ENCODE results near the gene ZFX. TPM values are rescaled to one million over a fixed set of nuclear protein-coding genes. Genes with fewer than 3 reads are reported as not detected.
"Not testable (repeated sequence)": the region's sequence is repeated elsewhere in the genome, so short reads cannot be mapped to it uniquely, and the experiment has no call there.

Gene ZFX
- total and polyA plus RNA-seq, 11 donors = 6.4 to 70.5 (median 41.4) TPM

GRCh38 chrX:24151513-24151912 is 2.0 kb downstream of the ZFX start:
- ATAC-seq = no peak
- intact Hi-C loops (cut with DNase I) = loop anchor here in 3 of 10 donors (5.0 to 10.0 kb wide), 3 partner anchors 53 to 97 kb away; partner anchors contain the start of gene EIF2S3 (in 1 of the 3)
- Histone ChIP-seq H3K4me1 (peaks cover 0 to 79% (median 57%) of the 10 kb centered on the region in 12 donors), H3K4me3 (peak overlapping the region; percentile 55 to 97 (median 78)), H3K27ac (peak overlapping the region in 10 of 12 donors; percentile 94 to 99 (median 98)), H3K9me3 (no peaks in the 10 kb centered on the region), H3K27me3 (no peaks in the 10 kb centered on the region), H3K36me3 (peaks cover 0 to 18% (median 0%) of the 10 kb centered on the region in 9 donors)
- 37 to 61% (median 52%) methylated on average over 8 of the region's 8 CpGs for WGBS, 4 donors
- DNase-seq = no peak
- TF ChIP-seq CTCF (IDR thresholded peaks at IDR 0.05) = no peak

- H3K4me1 ChIP-seq = peaks cover 0 to 71% (median 49%) of the 10 kb centered on the region in 12 donors
- no peaks in the 10 kb centered on the region for H3K27me3 ChIP-seq
- H3K9me3 ChIP-seq = no peaks in the 10 kb centered on the region
- ATAC-seq (no peak), DNase-seq (no peak)
- WGBS, 4 donors = 2 to 31% (median 12%) methylated on average over 4 of the region's 4 CpGs
- H3K4me3 ChIP-seq = peak overlapping the region in 3 of 12 donors; percentile 21 to 24 (median 22)
- TF ChIP-seq POLR2A (IDR thresholded peaks at IDR 0.05) = no peak
- TF ChIP-seq CTCF (IDR thresholded peaks at IDR 0.05) = no peak
- H3K27ac ChIP-seq = peak overlapping the region in 6 of 12 donors; percentile 1 to 60 (median 13)
- intact Hi-C loops (cut with DNase I) = loop anchor here in 3 of 10 donors (5.0 to 10.0 kb wide), 3 partner anchors 52 to 98 kb away; partner anchors contain the start of gene EIF2S3 (in 1 of the 3)
- peaks cover 0 to 24% (median 0%) of the 10 kb centered on the region in 9 donors for H3K36me3 ChIP-seq
Observed at GRCh38 chrX:24153178-24153795, 3.8 kb downstream of the ZFX start.

- Histone ChIP-seq H3K36me3 (peaks cover 0 to 24% (median 0%) of the 10 kb centered on the region in 9 donors), H3K27me3 (no peaks in the 10 kb centered on the region), H3K4me3 (peak overlapping the region in 2 of 12 donors; percentile 21 to 24), H3K4me1 (peaks cover 0 to 69% (median 47%) of the 10 kb centered on the region in 12 donors), H3K9me3 (no peaks in the 10 kb centered on the region), H3K27ac (peak overlapping the region in 5 of 12 donors; percentile 1 to 60 (median 15))
- WGBS, 4 donors = 15 to 31% (median 26%) methylated on average over 2 of the region's 2 CpGs
- TF ChIP-seq POLR2A (IDR thresholded peaks at IDR 0.05) (no peak), CTCF (IDR thresholded peaks at IDR 0.05) (no peak)
- intact Hi-C loops (cut with DNase I) = loop anchor here in 3 of 10 donors (5.0 to 10.0 kb wide), 3 partner anchors 51 to 99 kb away; partner anchors contain the start of gene EIF2S3 (in 1 of the 3)
- DNase-seq = no peak
- no peak for ATAC-seq
Observed at GRCh38 chrX:24153796-24154189, 4.3 kb downstream of the ZFX start.

GRCh38 chrX:24154490-24155034 is 5.0 kb downstream of the ZFX start:
- no peaks in the 10 kb centered on the region for H3K9me3 ChIP-seq
- no peak for ATAC-seq
- 34 to 55% (median 48%) methylated on average over 8 of the region's 8 CpGs for WGBS, 4 donors
- peak overlapping the region in 5 of 12 donors; percentile 1 to 60 (median 15) for H3K27ac ChIP-seq
- no peaks in the 10 kb centered on the region for H3K27me3 ChIP-seq
- DNase-seq = no peak
- intact Hi-C loops (cut with DNase I) = loop anchor here in 3 of 10 donors (5.0 to 10.0 kb wide), 3 partner anchors 50 to 100 kb away; partner anchors contain the start of gene EIF2S3 (in 1 of the 3)
- H3K36me3 ChIP-seq = peaks cover 0 to 28% (median 0%) of the 10 kb centered on the region in 9 donors
- H3K4me3 ChIP-seq = peak overlapping the region in 1 of 12 donors; percentile 8
- peaks cover 0 to 76% (median 47%) of the 10 kb centered on the region in 12 donors for H3K4me1 ChIP-seq
- TF ChIP-seq POLR2A (IDR thresholded peaks at IDR 0.05) (no peak), CTCF (IDR thresholded peaks at IDR 0.05) (no peak)

- not testable (repeated sequence) for H3K27me3 ChIP-seq, H3K4me3 ChIP-seq, H3K27ac ChIP-seq, ATAC-seq, DNase-seq, H3K9me3 ChIP-seq
- peaks cover 0 to 84% (median 47%) of the 10 kb centered on the region in 12 donors for H3K4me1 ChIP-seq
- intact Hi-C loops (cut with DNase I) = loop anchor here in 2 of 10 donors (10.0 kb wide), 2 partner anchors 49 to 101 kb away; partner anchors contain the start of gene EIF2S3 (in 1 of the 2)
- 90 to 94% (median 92%) methylated on average over 7 of the region's 7 CpGs for WGBS, 4 donors
- H3K36me3 ChIP-seq = peaks cover 0 to 34% (median 0%) of the 10 kb centered on the region in 9 donors
Observed at GRCh38 chrX:24155747-24156146, 6.2 kb downstream of the ZFX start.

Measured in heart left ventricle (tissue), 16 donors.